Hepatic stellate cell (primary cell): ENCODE results near the gene TIE1.
A peak's percentile ranks its signal among the peaks of the same experiment; 100 is the strongest.

Experiments used
- DNase-seq: peaks from one replicate; pipeline ENCODE4 v3.0.0; 2011; ENCODE audit warnings: low spot score

TIE1 gene

DNA sequence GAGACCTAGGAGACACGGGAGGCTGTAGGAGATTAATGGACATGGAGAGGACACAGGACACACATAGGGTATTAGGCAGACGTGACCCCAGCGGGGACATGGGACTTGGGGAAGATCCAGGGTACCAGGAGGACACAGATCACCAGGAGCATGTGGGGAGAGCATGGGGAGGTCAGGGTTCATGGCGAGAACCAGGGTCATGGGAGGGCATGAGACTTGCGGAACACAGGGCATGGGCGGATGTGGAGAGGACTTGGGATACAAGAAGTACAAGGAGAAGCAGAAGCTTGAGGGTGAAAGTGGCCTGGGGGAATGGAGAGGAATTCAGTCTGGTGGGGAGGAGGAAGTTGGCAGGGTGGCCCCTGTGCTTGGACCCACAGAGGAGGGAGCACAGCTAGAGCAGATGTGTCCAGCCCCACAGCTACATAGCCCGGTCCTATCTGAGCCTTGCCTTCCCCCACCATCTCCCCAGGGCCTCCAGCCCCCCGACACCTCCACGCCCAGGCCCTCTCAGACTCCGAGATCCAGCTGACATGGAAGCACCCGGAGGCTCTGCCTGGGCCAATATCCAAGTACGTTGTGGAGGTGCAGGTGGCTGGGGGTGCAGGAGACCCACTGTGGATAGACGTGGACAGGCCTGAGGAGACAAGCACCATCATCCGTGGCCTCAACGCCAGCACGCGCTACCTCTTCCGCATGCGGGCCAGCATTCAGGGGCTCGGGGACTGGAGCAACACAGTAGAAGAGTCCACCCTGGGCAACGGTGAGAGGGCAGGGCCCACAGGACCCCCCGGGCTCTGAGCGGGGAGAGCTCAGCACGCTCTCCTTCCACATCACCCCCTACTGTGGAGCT, 12.1 kb downstream of the TIE1 start:
- no peak for DNase-seq

DNA sequence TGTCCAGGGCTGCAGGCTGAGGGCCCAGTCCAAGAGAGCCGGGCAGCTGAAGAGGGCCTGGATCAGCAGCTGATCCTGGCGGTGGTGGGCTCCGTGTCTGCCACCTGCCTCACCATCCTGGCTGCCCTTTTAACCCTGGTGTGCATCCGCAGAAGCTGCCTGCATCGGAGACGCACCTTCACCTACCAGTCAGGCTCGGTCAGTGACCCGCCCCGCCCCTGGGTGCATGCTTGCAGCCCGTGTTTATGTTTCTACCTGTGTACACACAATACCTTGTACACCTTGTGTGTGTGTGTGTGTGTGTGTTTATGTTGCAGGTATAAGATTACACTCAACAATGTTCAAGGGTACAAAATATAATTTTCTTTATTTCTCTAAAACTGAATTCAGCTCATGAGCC, 13.0 kb downstream of the TIE1 start:
- DNase-seq, result no peak

DNA sequence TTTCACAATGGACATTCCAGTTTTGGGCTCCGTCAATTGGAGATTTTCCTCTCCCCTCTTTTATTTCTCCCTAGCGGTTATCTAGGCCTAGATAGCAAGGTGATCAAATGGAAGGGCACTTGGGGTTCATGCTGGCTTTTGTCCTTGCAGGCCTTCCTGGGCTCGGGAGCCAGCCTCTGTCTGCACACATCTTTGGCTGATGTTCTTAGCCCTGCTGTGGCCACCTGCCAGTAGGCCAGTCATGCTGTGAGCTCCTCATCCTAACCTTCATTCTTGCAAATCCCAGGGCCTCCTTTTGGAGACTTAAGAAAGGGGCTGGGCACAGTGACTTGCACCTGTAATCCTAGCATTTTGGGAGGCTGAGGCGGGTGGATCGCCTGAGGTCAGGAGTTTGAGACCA, 13.5 kb downstream of the TIE1 start:
- DNase-seq, result no peak

DNA sequence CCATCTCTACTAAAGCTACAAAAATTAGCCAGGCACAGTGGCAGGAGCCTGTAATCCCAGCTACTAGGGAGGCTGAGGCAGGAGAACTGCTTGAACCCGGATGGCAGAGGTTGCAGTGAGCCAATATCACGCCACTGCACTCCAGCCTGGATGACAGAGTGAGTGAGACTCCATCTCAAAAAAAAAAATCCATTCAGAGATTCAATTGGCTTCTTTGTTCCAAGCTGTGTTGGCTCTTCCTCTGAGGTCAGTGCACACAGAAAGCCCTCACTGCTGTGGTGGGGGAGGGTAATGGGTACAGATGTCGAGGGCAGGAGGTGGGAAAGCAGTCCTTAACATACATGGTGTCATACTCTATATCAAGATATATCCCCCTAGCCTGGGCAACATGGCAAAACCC, 14.7 kb downstream of the TIE1 start:
- no peak for DNase-seq

DNA sequence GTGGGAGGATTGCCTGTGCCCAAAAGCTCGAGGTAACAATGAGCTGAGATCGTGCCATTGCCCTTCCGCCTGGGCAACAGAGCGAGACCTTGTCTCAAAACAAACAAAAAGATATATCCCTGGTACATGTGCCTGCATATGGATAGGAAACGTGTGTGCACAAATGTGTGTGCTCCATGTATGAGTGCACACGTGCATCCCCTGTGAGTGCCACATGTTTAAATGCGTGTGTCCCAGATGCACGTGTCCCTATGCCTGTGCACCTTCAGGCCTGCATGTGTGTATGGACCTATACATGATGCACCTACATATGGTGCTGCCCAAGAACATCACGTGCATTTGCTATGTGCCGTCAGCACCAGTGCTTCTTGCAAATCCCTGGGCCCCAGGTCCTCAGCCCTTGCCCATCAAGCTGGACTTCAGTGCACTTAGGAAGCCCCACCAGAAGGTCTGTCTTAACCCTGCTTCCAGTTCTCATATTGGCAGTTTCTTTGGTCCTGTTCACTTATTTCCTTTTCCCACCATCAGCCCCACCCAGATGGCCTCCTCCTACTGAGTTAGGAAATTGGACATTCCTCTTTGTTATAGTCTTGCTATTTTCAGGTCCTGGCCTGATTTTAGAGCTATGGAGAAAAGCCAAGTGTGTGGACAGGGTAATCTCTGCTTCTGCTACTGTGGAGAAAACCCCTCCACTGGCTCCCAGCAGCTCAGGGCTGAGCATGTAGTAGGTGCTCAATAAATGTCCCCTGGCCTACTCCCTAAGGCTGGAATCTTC, 15.4 kb downstream of the TIE1 start:
- DNase-seq, result no peak

DNA sequence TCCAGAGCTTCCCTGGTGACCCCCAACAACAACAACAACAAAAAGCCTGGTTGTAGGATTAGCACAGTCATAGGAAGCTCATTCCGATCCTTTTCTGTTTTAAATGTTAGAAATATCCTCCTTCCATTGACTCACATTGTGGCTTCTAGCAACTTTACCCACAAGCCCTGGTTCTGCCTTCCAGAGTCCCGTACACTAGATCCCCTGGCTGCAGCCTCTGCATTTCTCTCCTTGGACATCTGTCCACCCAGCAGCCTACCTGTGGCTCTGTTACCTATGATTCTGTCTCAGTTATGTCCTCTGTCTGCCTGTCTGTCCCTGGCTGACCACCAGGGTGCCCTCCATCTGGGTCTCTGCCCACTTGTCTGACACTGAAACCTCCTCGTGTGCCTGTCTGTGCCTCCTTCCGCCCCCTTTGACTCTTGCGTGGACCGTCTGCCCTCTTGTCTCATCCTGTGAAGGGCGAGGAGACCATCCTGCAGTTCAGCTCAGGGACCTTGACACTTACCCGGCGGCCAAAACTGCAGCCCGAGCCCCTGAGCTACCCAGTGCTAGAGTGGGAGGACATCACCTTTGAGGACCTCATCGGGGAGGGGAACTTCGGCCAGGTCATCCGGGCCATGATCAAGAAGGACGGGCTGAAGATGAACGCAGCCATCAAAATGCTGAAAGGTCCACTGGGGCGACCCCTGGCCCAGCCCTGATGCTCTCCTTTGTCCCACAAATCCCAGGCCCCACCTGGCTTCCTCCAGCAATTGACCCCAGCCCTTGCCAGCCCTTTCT, 16.1 kb downstream of the TIE1 start:
- DNase-seq, result no peak

DNA sequence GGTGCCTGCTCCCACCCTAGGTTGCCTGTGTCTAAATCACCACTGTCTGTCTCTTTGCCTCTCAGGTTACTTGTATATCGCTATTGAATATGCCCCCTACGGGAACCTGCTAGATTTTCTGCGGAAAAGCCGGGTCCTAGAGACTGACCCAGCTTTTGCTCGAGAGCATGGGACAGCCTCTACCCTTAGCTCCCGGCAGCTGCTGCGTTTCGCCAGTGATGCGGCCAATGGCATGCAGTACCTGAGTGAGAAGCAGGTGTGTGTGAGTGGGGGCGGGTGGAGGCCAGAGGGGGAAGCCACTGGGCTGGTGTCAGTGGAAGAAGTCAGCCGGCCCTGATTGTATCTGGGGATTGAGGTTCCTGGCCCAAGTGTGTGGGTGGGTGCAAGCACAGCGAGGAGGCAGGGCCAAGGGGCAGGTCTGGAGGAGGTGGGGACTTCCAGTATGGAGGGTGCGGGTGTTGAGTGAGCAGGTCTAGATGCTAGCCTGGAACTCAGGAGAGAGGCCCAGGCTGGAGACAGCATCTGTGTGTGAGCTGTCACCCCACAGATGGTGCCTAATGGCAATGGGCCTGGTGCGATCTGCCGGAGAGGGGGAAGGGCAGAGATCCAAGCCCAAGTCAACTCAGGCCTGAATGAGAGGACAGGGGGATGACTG, 17.2 kb downstream of the TIE1 start:
- no peak for DNase-seq

DNA sequence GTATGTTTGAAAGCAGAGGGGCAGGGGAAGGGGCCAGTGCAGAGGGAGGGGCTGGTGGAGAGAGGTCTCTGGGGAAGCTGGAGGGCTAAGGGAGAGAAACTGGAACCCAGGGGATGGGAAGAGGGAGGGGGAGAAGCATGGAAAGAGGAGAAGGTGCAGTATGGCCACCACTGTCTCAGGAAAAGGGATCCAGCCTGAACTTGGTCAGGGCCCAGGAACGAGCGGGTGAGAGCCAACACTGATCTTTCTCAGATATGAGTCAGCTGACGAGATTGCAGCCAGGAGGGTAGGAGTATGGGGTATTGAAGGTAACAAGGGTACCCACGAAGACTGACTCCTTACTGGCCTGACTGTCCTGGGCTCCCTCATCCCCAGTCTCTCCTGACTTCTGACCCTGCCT, 18.0 kb downstream of the TIE1 start:
- DNase-seq, result no peak

DNA sequence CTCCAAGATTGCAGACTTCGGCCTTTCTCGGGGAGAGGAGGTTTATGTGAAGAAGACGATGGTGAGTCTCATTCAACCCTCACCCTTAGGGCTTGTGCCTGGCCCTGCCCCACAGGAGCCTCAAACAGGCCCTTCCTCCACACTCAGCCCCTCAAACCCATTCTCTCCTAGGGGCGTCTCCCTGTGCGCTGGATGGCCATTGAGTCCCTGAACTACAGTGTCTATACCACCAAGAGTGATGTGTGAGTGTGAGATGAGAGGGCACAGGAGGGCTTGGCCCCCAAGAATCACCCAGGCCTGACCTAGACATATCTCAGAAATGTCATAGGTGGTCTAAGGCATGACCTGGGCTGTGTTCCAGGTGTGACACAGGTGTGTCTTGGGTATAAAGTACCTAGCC, 18.5 kb downstream of the TIE1 start:
- no peak for DNase-seq

DNA sequence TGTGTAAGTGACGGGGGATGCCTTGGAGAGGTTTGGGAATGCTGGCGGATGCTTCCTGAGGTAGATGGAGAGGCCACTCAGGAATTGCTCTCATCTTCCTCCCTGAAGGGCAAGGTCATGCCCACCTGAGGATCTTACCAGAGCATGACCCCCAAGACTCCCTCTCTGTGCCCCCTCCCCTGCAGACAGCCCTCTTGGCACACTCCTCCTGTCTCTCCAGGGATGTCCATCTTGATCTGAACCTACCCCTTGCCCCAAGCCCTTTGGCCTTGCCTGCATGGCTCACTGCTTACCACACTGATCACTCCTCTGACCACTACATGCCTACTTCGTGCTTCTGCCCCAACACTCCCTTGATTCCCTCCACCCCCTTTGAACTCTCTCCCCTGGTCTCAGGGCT, 19.0 kb downstream of the TIE1 start:
- DNase-seq, result no peak

DNA sequence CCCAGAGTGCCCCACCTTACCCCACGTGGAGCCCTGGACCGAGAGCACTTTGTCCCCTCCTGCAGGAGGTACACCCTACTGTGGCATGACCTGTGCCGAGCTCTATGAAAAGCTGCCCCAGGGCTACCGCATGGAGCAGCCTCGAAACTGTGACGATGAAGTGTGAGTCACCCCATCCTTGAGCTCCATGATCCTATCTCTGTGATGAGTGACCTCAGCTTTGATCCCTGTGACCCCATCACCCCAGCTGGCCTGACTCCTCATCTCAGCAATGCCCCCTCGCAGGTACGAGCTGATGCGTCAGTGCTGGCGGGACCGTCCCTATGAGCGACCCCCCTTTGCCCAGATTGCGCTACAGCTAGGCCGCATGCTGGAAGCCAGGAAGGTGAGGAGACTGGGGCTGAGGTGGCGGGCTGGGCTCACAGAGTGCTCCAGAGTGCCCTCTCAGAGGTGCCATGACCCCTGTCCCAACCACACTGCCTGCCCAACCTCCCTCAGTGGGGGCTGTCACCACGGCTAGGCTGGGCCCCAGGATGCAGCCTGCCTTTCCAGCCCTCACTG, 20.6 kb downstream of the TIE1 start:
- DNase-seq, result no peak

DNA sequence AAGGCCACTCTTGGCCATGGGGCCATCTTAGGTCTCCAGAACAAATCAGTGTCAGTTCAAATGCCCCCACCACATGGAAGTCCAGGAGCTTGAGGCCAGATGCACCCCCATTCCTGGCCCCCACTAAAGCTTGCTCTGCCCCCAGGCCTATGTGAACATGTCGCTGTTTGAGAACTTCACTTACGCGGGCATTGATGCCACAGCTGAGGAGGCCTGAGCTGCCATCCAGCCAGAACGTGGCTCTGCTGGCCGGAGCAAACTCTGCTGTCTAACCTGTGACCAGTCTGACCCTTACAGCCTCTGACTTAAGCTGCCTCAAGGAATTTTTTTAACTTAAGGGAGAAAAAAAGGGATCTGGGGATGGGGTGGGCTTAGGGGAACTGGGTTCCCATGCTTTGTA, 21.7 kb downstream of the TIE1 start:
- no peak for DNase-seq

DNA sequence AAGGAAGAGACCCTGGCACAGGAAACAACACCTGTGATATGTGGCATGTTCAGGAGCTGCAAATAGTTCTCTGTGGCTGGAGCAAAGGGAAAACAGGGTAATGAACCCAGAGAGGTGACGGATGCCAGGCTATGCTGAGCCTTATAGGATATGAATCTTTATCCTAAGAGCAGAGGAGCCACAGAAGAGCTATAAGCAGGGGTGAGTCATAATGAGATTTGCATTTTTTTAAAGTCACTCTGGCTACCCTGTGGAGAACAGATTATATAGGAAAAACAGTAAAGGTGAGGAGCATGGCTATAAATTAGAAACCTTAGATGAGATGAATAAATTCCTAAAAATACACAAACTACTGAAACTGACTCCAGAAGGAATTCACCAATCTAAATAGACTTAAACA, 24.0 kb downstream of the TIE1 start:
- DNase-seq, result no peak

DNA sequence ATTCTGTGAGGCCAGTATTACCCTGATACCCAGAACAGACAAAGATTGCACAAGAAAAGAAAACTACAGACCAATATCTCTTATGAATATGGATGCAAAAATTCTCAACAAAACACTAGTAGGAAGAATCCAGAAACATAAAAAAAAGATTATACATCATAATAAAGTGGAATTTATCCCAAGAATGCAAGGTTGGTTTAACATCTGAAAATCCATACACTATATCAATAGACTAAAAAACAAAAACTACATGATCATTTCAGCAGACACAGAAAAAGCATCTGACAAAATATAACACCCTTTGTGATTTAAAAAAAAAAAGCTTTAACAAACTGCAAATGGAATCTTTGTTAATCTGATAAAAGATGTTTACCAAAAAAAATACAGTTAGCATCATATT, 24.6 kb downstream of the TIE1 start:
- no peak for DNase-seq

DNA sequence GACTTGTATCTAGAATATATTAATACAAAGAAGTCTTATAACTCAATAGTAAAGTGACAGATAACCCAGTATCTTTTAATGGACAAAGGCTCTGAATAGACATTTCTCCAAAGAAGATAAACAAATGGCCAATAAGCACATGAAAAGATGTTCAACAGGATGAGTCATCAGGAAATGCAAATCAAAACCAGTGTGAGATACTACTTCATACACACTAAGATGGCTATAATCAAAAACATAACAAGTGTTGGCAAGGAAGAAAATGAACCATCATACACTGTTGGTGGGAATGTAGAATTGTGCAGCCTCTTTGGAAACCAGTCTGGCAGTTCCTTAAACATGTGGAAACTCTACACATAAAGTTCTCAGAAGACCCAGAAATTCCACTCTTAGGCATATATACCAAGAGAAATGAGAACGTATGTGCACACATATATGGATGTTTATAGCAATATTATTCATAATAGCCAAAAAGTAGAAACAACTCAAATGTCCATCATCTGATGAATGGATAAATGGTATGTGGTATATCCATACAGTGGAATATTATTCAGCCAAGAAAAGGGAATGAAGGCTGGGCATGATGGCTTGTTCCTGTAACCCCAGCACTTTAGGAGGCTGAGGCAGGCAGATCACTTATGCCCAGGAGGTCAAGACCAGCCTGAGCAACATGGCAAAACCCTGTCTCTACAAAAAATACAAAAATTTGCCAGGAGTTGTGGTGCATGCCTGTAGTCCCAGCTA, 26.9 kb downstream of the TIE1 start:
- DNase-seq, result no peak

DNA sequence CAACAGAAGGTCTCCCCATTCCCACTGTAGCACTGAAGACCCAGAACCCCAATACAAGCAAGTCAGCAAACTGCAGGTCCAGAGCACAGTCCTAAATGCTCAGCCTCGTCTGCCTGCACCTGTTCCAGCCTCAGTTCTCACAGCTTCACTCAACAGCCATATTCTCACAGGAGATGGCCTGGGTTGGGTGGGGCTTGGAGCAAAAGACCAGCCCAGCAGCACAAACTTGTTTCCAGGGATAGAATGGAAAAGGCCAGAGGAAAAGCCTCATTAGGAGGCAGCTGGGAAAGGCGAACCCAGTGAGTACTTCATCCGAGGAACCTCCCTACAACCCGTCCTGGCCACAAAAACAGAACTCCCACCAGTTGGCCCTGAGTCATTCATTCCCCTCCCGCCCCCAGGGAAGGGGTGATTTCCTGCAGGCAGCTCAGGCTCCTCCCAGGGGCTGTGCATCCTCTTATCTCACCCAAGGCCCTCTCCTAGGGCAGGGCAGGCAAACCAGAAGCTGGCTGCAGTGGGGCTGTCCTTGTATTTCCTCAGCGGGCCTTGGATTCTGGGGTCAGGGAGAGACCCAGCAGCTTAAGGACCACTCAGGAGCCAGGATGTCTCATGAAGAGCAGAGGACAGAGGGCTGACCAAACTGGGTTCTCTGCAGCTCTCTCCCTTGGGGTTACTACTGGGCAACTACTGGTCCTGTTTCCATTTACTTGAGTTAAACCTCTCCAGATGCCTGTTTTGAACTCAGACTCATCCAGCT, 29.4 kb downstream of the TIE1 start:
- DNase-seq, result peak; percentile 94

DNA sequence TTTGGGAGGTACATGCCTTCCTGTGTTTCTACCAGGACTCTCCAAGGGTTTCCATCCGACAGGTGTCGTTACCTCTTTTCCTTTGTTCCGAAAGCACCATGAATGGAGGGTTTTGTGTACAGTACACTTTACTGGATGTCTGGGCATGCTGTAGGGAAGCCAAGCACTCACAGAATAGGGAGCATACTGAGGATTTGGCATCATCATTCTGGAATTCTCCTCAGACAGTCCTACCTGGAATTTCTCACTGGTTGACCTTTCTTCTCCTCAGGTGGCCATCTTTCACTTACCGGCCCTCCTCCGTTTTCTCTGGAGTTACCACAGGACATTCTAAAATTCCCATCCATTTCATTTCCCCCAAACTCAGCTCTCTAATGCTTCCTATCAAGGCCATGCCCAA, 30.9 kb downstream of the TIE1 start:
- no peak for DNase-seq

DNA sequence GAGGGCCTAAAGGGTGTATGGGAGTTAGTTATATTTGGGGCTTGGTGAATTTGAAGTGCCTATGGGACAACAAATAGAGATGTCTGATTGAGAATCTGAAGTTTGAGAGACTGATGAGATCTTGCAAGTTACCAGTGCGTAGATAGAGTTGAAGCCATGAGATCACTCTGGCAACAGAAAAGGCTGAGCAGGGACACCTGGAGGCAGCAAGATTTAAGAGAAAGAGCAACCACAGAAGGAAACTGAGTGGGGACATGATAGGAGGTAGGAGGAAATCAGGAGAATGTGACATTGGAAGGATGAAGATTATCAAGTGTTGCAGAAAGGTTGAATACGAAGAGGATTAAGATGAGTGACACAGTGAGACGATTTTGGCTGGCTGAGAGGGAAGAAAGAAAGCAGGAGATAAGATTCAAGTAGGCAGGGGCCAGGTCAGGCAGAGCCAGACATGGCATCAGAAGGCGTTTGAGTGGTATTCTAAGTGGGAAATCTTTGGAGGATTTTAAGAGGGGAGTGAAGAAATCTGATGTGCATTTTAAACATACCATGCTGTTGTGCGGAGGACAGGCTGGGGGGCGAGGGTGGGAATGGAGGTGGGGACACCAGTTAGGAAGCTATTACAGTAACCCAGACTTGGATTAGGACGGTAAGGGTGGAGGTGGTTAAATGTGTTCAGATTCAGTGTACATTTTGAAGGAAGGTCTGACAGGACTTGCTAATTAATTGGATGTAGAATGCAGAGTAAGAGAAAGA, 33.8 kb downstream of the TIE1 start:
- no peak for DNase-seq

DNA sequence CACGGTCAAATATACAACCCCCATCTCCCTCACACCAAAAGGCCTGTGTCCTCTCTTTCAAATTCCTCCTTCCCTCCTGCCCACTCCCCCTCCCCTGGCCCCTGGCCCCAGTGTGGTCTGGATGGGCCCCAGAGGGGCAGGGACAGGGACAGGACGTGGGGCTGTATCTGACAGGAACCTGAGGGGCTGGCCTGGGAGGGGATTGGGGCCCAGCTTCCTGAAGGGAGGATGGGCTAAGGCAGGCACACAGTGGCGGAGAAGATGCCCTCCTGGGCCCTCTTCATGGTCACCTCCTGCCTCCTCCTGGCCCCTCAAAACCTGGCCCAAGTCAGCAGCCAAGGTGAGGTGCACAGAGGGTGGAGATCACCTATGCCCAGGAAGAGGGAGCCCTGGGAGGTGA, 36.8 kb downstream of the TIE1 start, which contains the start of gene MPL:
MPL (plus strand) TSS at position 231 of the 400 bp plus-strand sequence; CDS start at position 262, 31 bp downstream.
- DNase-seq, result no peak

DNA sequence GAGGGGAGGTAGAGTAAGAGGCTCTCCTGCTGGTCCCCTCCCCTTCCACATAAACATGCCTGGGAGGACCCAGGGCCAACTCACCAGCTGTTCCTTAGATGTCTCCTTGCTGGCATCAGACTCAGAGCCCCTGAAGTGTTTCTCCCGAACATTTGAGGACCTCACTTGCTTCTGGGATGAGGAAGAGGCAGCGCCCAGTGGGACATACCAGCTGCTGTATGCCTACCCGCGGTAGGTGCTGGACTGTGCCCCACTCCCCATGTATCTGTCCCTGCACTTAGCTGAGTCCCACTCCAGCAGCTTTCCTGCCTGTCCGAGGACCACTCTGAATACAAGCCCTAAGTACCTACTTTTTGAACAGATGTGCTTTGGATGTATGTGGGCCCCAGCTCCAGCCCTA, 37.2 kb downstream of the TIE1 start:
- no peak for DNase-seq
